Measurements from ENCODE around the gene PHAX.
"Not testable (repeated sequence)": the region's sequence is repeated elsewhere in the genome, so short reads cannot be mapped to it uniquely, and the experiment has no call there.

The PHAX gene

DNA sequence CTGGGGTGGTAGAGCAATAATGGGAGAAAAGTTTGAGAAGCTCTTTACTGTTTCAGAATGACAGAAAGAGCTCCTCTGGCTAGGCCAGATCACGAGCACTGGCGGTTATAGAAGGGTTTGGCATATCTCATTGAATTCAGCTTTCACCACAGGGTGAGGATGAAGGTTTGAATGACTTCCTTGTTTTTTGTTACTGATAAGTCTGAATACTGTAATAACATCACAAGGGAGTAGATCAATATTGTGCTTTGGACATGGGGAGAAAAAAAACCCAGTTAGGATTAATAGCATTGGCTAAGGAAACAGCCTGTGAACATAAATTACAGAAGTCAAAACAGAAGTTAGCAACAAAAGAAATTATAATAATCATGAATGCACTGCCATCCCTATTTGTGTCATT, 9.4 kb downstream of the PHAX start:
- H3K27ac ChIP-seq: no peak overlapping the region
- TF ChIP-seq ZFX (IDR thresholded peaks at IDR 0.05; ENCODE audit: borderline replicate concordance): no peak
- TF ChIP-seq, protein P1, sequence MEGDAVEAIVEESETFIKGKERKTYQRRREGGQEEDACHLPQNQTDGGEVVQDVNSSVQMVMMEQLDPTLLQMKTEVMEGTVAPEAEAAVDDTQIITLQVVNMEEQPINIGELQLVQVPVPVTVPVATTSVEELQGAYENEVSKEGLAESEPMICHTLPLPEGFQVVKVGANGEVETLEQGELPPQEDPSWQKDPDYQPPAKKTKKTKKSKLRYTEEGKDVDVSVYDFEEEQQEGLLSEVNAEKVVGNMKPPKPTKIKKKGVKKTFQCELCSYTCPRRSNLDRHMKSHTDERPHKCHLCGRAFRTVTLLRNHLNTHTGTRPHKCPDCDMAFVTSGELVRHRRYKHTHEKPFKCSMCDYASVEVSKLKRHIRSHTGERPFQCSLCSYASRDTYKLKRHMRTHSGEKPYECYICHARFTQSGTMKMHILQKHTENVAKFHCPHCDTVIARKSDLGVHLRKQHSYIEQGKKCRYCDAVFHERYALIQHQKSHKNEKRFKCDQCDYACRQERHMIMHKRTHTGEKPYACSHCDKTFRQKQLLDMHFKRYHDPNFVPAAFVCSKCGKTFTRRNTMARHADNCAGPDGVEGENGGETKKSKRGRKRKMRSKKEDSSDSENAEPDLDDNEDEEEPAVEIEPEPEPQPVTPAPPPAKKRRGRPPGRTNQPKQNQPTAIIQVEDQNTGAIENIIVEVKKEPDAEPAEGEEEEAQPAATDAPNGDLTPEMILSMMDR (IDR thresholded peaks at IDR 0.05): no peak

DNA sequence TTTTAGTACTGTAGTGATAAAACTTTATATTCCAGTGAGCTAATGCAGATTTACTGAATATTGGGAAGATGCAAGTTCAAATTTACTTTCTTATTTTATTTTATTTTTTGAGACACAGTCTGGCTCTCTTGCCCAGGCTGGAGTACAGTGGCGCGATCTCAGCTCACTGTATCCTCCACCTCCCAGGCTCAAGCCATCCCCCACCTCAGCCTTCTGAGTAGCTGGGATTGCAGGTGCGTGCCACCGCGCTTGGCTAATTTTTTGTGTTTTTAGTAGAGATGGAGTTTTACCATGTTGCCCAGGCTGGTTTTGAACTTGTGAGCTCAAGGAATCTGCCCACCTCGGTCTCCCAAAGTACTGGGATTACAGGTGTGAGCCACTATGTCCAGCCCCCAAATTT, 9.9 kb downstream of the PHAX start:
- no peak for TF ChIP-seq ZFX (IDR thresholded peaks at IDR 0.05; ENCODE audit: borderline replicate concordance)
- TF ChIP-seq, protein P1 (IDR thresholded peaks at IDR 0.05): no peak
- H3K27ac ChIP-seq: no peak overlapping the region

DNA sequence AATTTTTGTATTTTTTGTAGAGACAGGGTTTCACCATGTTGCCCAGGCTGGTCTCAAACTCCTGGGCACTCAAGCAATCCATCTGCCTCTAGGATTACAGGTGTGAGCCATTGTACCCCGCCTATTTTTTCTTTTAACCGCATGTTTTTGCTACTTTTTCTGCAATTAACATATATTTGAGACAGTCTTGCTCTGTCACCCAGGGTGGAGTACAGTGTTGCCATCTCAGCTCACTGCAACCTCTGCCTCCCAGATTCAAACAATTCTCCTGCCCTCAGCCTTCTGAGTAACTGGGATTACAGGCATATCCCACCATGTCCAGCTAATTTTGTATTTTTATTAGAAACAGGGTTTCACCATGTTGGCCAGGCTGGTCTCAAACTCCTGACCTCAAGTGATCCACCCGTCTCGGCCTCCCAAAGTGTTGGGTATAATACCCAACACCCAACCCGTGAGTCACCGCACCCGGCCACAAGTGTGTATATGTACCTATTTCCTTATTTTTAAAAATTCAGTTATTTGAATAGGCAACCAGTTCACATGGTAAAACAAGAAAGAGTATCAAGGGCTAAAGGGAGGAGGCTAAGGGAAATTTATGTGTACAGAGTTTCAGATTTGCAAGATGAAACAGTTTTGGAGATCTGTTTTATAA, 13.3 kb downstream of the PHAX start:
- H3K27ac ChIP-seq: no peak overlapping the region
- TF ChIP-seq, protein P1 (IDR thresholded peaks at IDR 0.05): no peak
- TF ChIP-seq ZFX (IDR thresholded peaks at IDR 0.05; ENCODE audit: borderline replicate concordance): no peak

DNA sequence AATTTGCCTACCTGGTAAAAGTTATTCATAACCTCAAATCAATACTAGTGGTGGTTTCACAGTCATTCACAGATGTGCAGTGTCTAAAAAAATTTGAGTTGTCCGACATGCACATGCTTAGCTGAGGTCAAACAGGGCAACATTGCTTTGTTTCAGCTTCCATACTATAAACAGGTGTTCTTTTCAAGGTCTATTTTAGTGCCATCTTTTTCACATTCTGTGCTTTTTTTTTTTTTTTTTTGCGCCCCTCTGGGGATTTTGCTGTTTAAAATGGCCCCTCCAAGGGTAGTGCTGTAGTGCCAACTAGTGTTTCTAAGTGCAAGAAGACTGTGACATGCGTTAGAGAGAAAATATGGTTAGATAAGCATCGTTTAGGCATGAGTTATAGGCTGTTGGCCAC, 14.5 kb downstream of the PHAX start:
- TF ChIP-seq, protein P1 (IDR thresholded peaks at IDR 0.05): no peak
- no peak for TF ChIP-seq ZFX (IDR thresholded peaks at IDR 0.05; ENCODE audit: borderline replicate concordance)
- H3K27ac ChIP-seq: no peak overlapping the region

- not testable (repeated sequence) for H3K27ac ChIP-seq
Measured at GRCh38 chr5:126617603-126618002, 16.9 kb downstream of the PHAX start.

GRCh38 chr5:126619781-126620180, 19.0 kb downstream of the PHAX start:
- no peak for TF ChIP-seq ZFX (IDR thresholded peaks at IDR 0.05; ENCODE audit: borderline replicate concordance)
- TF ChIP-seq, protein P1 (IDR thresholded peaks at IDR 0.05): no peak
- H3K27ac ChIP-seq: no peak overlapping the region

GRCh38 chr5:126624534-126624933, 23.8 kb downstream of the PHAX start:
- TF ChIP-seq ZFX (IDR thresholded peaks at IDR 0.05; ENCODE audit: borderline replicate concordance): no peak
- TF ChIP-seq, protein P1 (IDR thresholded peaks at IDR 0.05): no peak
- H3K27ac ChIP-seq: no peak overlapping the region

DNA sequence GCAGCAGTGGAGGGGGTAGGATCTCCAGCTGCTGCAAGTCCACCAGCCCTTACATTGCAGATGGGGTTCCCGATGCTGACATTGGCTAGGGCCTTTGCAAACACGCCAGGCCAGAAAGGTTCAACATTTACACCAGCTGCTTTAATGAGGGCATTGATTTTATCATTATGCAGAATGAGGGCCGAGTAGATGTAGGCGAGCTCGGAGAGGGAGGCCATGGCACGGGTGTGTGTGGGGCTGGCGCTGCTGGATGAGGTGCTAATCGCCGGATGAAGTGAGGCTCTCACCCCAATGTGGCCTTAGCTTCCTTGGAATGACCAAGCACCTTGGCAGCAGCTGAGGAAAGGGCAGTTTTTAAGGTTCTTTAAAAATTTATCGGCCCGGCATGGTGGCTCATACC, 27.4 kb downstream of the PHAX start:
- no peak overlapping the region for H3K27ac ChIP-seq
- TF ChIP-seq ZFX (IDR thresholded peaks at IDR 0.05; ENCODE audit: borderline replicate concordance): no peak
- TF ChIP-seq, protein P1 (IDR thresholded peaks at IDR 0.05): no peak
